HEK293T (cell line): ENCODE results near the gene REEP6.

Experiments used
- BHLHE40 ChIP-seq: fragments of 450-650 bp; IDR thresholded peaks from 2 replicates; pipeline ENCODE4 v1.6.1; 2016; ENCODE audit warnings: mild to moderate bottlenecking, moderate library complexity, borderline replicate concordance
- ELF4 ChIP-seq: fragments of 450-650 bp; IDR thresholded peaks from 2 replicates; pipeline ENCODE4 v1.6.1; 2017; ENCODE audit warnings: antibody characterized with exemption
- FOXA1 ChIP-seq: fragments of 450-650 bp; IDR thresholded peaks from 2 replicates; pipeline ENCODE4 v1.6.1; 2016; ENCODE audit warnings: mild to moderate bottlenecking
- FOXK2 ChIP-seq: fragments of 450-650 bp; IDR thresholded peaks from 2 replicates; pipeline ENCODE4 v1.6.1; 2016; ENCODE audit warnings: mild to moderate bottlenecking
- FOXM1 ChIP-seq: fragments of 450-650 bp; IDR thresholded peaks from 2 replicates; pipeline ENCODE4 v1.6.1; 2017; ENCODE audit warnings: mild to moderate bottlenecking, borderline replicate concordance
- SP1 ChIP-seq: fragments of 450-650 bp; IDR thresholded peaks from 2 replicates; pipeline ENCODE4 v1.6.1; 2017
- TF ChIP-seq, protein P1 (sequence below): fragments of 450-650 bp; IDR thresholded peaks from 2 replicates; pipeline ENCODE4 v1.6.1; 2016

DNA sequence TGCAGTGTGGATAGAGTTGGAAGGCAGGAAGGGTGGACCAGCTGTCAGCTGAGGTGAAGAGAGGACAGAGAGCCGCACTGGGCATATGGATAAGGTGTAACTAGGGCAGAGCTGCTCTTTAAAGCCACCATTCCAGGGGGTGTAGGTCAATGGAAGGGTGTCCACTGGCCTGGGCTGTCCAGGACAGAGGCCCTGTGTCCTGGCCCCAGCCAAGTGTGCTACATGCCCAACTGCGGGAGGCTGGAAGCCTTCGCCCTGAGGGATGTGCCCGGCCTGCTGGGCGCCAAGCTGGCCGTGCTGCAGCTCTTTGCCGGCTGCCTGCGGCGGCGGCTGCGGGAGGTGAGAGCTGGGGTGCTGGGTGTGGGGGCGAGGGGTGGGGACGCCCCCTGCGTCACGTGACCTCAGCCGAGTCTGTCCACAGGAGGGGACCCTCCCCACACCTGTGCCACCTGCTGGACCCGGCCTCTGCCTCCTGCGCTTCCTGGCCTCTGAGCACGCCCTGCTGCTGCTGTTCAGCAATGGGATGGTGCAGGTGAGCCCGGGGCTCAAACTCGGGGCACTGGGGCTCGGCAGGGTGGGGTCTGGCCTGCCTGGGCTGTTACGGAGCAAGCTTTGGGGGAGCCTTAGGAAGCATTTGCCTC lies 42.6 kb downstream of the REEP6 start:
- TF ChIP-seq SP1 = no peak
- TF ChIP-seq FOXA1 = no peak
- TF ChIP-seq FOXM1 = no peak
- TF ChIP-seq, protein P1, sequence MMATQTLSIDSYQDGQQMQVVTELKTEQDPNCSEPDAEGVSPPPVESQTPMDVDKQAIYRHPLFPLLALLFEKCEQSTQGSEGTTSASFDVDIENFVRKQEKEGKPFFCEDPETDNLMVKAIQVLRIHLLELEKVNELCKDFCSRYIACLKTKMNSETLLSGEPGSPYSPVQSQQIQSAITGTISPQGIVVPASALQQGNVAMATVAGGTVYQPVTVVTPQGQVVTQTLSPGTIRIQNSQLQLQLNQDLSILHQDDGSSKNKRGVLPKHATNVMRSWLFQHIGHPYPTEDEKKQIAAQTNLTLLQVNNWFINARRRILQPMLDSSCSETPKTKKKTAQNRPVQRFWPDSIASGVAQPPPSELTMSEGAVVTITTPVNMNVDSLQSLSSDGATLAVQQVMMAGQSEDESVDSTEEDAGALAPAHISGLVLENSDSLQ = no peak
- no peak for TF ChIP-seq BHLHE40
- TF ChIP-seq FOXK2 = no peak
- TF ChIP-seq ELF4 = no peak
